B cell (primary cell): Measurements from ENCODE around the gene C3.

ENCODE experiments used
- CTCF ChIP-seq: fragments of 200-600 bp; IDR thresholded peaks from one replicate; pipeline ENCODE4 v1.8.0; 2022; ENCODE audit warnings: antibody characterized with exemption, mild to moderate bottlenecking
- EZH2 ChIP-seq: IDR thresholded peaks from 2 replicates; pipeline ENCODE4 v1.6.1; 2012; ENCODE audit warnings: borderline replicate concordance, low read depth, mild to moderate bottlenecking, moderate library complexity, low read length; ENCODE audit not compliant: insufficient read depth, poor library complexity, severe bottlenecking

- no peak for TF ChIP-seq CTCF
- no peak for TF ChIP-seq EZH2
Observed at GRCh38 chr19:6664916-6665315, 55.5 kb downstream of the C3 start.
